GM12878 (cell line): Measurements from ENCODE around the gene TRAPPC2. TPM values are rescaled to one million over a fixed set of nuclear protein-coding genes. Genes with fewer than 3 reads are reported as not detected.
A peak's percentile ranks its signal among the peaks of the same experiment; 100 is the strongest.

Source experiments
- ATAC-seq: fragments of 200-7000 bp; cut with Tn5 transposase; 3 replicates; pipeline ENCODE4 v1.9.1; 2020; ENCODE audit warnings: mild to moderate bottlenecking, moderate library complexity
- BruUV-seq: library from RNA; stranded (reverse); fragments of 400-500 nt; replicated peaks from 2 replicates; lab custom pipeline; 2021; lab: Mats Ljungman, UMichigan
- CTCF ChIA-PET: fragments of 300-600 bp; sonication (Branson Sonifier 250); formaldehyde crosslinking; extraction: SDS; loops from one replicate; lab custom pipeline; 2021; ENCODE audit warnings: inconsistent platforms; lab: Yijun Ruan, JAX
- POLR2A ChIA-PET: fragments of 350-600 bp; formaldehyde crosslinking; extraction: SDS; loops from one replicate; lab custom pipeline; 2021; ENCODE audit warnings: inconsistent platforms; lab: Charles Lee
- RAD21 ChIA-PET: fragments of 300-600 bp; sonication (Branson Sonifier 250); formaldehyde crosslinking; loops from one replicate; lab custom pipeline; 2023; ENCODE audit warnings: antibody characterized with exemption; ENCODE audit not compliant: unreplicated experiment; lab: Charles Lee
- SMC1A ChIA-PET: fragments of 300-600 bp; sonication (Branson Sonifier 250); formaldehyde crosslinking; loops from one replicate; lab custom pipeline; 2023; ENCODE audit not compliant: unreplicated experiment, uncharacterized antibody; lab: Charles Lee
- DNase-seq: peaks from one replicate; pipeline ENCODE4 v3.0.0-alpha.2; 2011; ENCODE audit warnings: low read depth, low spot score
- FAIRE-seq: peaks from 3 replicates; lab custom pipeline; 2011; peaks lifted over from hg19 to GRCh38; lab: Jason Lieb, UNC
- H2AFZ ChIP-seq: 2 replicates; pipeline ENCODE4 v1.6.0; 2011; ENCODE audit warnings: low read depth, low read length, control low read depth; ENCODE audit not compliant: control insufficient read depth
- H3K27ac ChIP-seq: 2 replicates; pipeline ENCODE4 v1.5.1; 2011; ENCODE audit warnings: control low read depth; ENCODE audit not compliant: control insufficient read depth, insufficient read depth
- H3K27me3 ChIP-seq, 2 experiments: replicated peaks in 1 of 2; 2 replicates each; pipeline versions ENCODE4 v1.6.0 to v1.6.1; 2011; ENCODE audit warnings: low read length in 1 of 2; ENCODE audit not compliant: control insufficient read depth in 2 of 2, insufficient read depth in 2 of 2
- H3K36me3 ChIP-seq, 2 experiments: 2 replicates each; pipeline ENCODE4 v1.5.1; 2011; ENCODE audit warnings: low read length in 1 of 2; ENCODE audit not compliant: control insufficient read depth in 2 of 2, insufficient read depth in 2 of 2
- H3K4me1 ChIP-seq: 2 replicates; pipeline ENCODE4 v1.6.1; 2011; ENCODE audit warnings: mild to moderate bottlenecking, low read length, moderate library complexity, mixed read lengths; ENCODE audit not compliant: control insufficient read depth, insufficient read depth
- H3K4me2 ChIP-seq: 2 replicates; pipeline ENCODE4 v1.6.0; 2011; ENCODE audit warnings: control low read depth; ENCODE audit not compliant: control insufficient read depth, insufficient read depth
- H3K4me3 ChIP-seq: fragments of 200-600 bp; sonication (generic); 2 replicates; pipeline ENCODE4 v1.5.1; 2016
- H3K79me2 ChIP-seq: 2 replicates; pipeline ENCODE4 v1.6.0; 2011; ENCODE audit warnings: low read length; ENCODE audit not compliant: control insufficient read depth, insufficient read depth
- H3K9ac ChIP-seq: 2 replicates; pipeline ENCODE4 v1.8.0; 2011; ENCODE audit warnings: low read length, control low read depth, mixed read lengths; ENCODE audit not compliant: control insufficient read depth, insufficient read depth
- H3K9me3 ChIP-seq: replicated peaks from 3 replicates; pipeline ENCODE4 v1.5.1; 2011; ENCODE audit warnings: mild to moderate bottlenecking, low read length; ENCODE audit not compliant: control insufficient read depth, insufficient read depth
- H4K20me1 ChIP-seq: 2 replicates; pipeline ENCODE4 v1.6.0; 2011; ENCODE audit not compliant: control insufficient read depth, insufficient read depth
- BCLAF1 ChIP-seq: fragments of 450-650 bp; IDR thresholded peaks from 2 replicates; pipeline ENCODE4 v1.6.1; 2017; ENCODE audit warnings: antibody characterized with exemption, mild to moderate bottlenecking, moderate library complexity
- E2F4 ChIP-seq: IDR thresholded peaks from 2 replicates; pipeline ENCODE4 v1.6.1; 2012; ENCODE audit warnings: low read depth, low read length, improper control_type of control experiment
- MYC ChIP-seq: IDR thresholded peaks from 2 replicates; pipeline ENCODE4 v1.6.1; 2011; ENCODE audit warnings: mild to moderate bottlenecking, low read length, moderate library complexity, inconsistent platforms; ENCODE audit not compliant: insufficient read depth, insufficient replicate concordance, insufficient read length, severe bottlenecking
- PAX8 ChIP-seq: fragments of 450-650 bp; IDR thresholded peaks from 2 replicates; pipeline ENCODE4 v1.6.1; 2017; ENCODE audit warnings: mild to moderate bottlenecking, moderate library complexity
- PBX3 ChIP-seq: IDR thresholded peaks from 2 replicates; pipeline ENCODE4 v1.6.1; 2011; ENCODE audit warnings: mild to moderate bottlenecking, low read depth, low read length, moderate library complexity; ENCODE audit not compliant: insufficient replicate concordance
- RELB ChIP-seq: fragments of 450-650 bp; IDR thresholded peaks from 2 replicates; pipeline ENCODE4 v1.6.1; 2017; ENCODE audit warnings: low read depth, mild to moderate bottlenecking, moderate library complexity
- SMC3 ChIP-seq: IDR thresholded peaks from 2 replicates; pipeline ENCODE4 v1.6.1; 2011; ENCODE audit warnings: low read length, improper control_type of control experiment, borderline replicate concordance
- ZNF687 ChIP-seq: fragments of 450-650 bp; IDR thresholded peaks from 2 replicates; pipeline ENCODE4 v1.6.1; 2017; ENCODE audit warnings: mild to moderate bottlenecking, moderate library complexity
- WGBS: methylation state at CpG from one replicate; pipeline ENCODE4 v1.1.6; 2016; ENCODE audit warnings: low lambda C conversion rate; ENCODE audit not compliant: insufficient replicate concordance, insufficient coverage; ENCODE audit errors: missing lambda C conversion rate; 5-methylcytosine and 5-hydroxymethylcytosine counted together
- in situ Hi-C: fragments of 300-500 bp; cut with MboI; formaldehyde crosslinking; loops from 9 replicates; pipeline ENCODE4 v1.14.3; 2018; ENCODE audit warnings: mixed read lengths
- intact Hi-C: fragments of 100-400 bp; cut with micrococcal nuclease; formaldehyde crosslinking; loops from one replicate; pipeline ENCODE4 v1.14.2; 2022; ENCODE audit not compliant: unreplicated experiment
- polyA plus RNA-seq, 11 experiments: library from polyadenylated mRNA; depleted of rRNA in 4 of 11; unstranded in 6 of 11; stranded (reverse) in 5 of 11; fragments of >200 nt; fragmentation: Nextera tagmentation in 4 of 11; fragmentation: Illumina TruSeq in 1 of 11; extraction: Ambion mirVana in 4 of 11; extraction: Trizol in 1 of 11; gene quantifications; 1 replicate in 1 of 11; 2 replicates in 10 of 11; pipeline versions ENCODE4 v1.2.1 to v1.2.3, GENCODE V29; 2011 to 2016; ENCODE audit warnings: inconsistent platforms in 2 of 11, missing spikeins in 2 of 11, low read depth in 1 of 11
- total RNA-seq, 4 experiments: library from RNA; depleted of rRNA in 3 of 4; stranded (reverse); fragments of >200 nt in 3 of 4; fragmentation: Illumina TruSeq in 1 of 4; extraction: Trizol in 1 of 4; gene quantifications; 2 replicates each; pipeline versions ENCODE4 v1.2.1 to v1.2.3, GENCODE V29; 2013 to 2021

TRAPPC2 gene
- total and polyA plus RNA-seq, 10 of the 15 experiments (the other 5 are each of a cell fraction or from before 2014, with no cell fraction given): 12.4 to 28.4 (median 21.3) TPM

GRCh38 chrX:13690836-13691235 lies 43.6 kb downstream of the TRAPPC2 start:
- 0 out of 2 replicates have a peak, but pooled peaks cover 2% of the 10 kb centered on the region for H4K20me1 ChIP-seq
- peak overlapping the region; percentile 75 for H3K4me2 ChIP-seq
- no peaks in the 10 kb centered on the region for H3K27me3 ChIP-seq
- ChIA-PET POLR2A (interaction anchor here (0.6 to 10.2 kb wide), 3 partner anchors 14 to 44 kb away, joined by 4 to 130 read pairs (median 8); partner anchors contain the start of genes OFD1 and TRAPPC2), RAD21 (interaction anchor here (0.7 to 11.4 kb wide), 8 partner anchors 20 to 744 kb away, joined by 3 to 201 read pairs (median 24); partner anchors contain the start of genes OFD1 and TRAPPC2), CTCF (interaction anchor here (0.7 to 10.2 kb wide), 13 partner anchors 28 to 744 kb away, joined by 3 to 89 read pairs (median 4); partner anchors contain the start of genes OFD1 and TRAPPC2), SMC1A (interaction anchor here (0.5 to 13.8 kb wide), 11 partner anchors 11 to 572 kb away, joined by 3 to 198 read pairs (median 7); partner anchors contain the start of genes OFD1 and TRAPPC2)
- no peak overlapping the region for H2AFZ ChIP-seq
- in situ Hi-C loops (no loop called here), intact Hi-C loops (loop anchor here (1.0 to 10.0 kb wide), 3 partner anchors 22 to 736 kb away; partner anchors contain the start of genes OFD1 and TRAPPC2)
- peaks cover 71% of the 10 kb centered on the region for H3K79me2 ChIP-seq
- peak overlapping the region; percentile 84 for H3K4me3 ChIP-seq
- FAIRE-seq (no peak), DNase-seq (no peak), ATAC-seq (peak; percentile 11)
- H3K9ac ChIP-seq: peak overlapping the region; percentile 93
- H3K9me3 ChIP-seq: no peaks in the 10 kb centered on the region; the same call in 2 of the 3 replicates
- no peaks in the 10 kb centered on the region for H3K36me3 ChIP-seq
- H3K27ac ChIP-seq: peak overlapping the region; percentile 91
- no TSS peak for BruUV-seq
- peaks cover 19% of the 10 kb centered on the region for H3K4me1 ChIP-seq
- WGBS: 2% methylated on average over 3 of the region's 3 CpGs
- TF ChIP-seq SMC3 (peak; percentile 20; the same call in 1 of the 2 replicates), PBX3 (no peak), BCLAF1 (no peak), MYC (no peak), RELB (no peak), E2F4 (no peak), ZNF687 (no peak), PAX8 (no peak)
